HCT116 (cell line): Measurements from ENCODE around the gene MRTFB. TPM values are rescaled to one million over a fixed set of nuclear protein-coding genes. Genes with fewer than 3 reads are reported as not detected.

ENCODE experiments used
- ATAC-seq: fragments of 200-7000 bp; cut with Tn5 transposase; 2 replicates; pipeline ENCODE4 v1.9.1; 2020; ENCODE audit warnings: mild to moderate bottlenecking, moderate library complexity
- BruUV-seq: library from RNA; stranded (reverse); fragments of 400-500 nt; replicated peaks from 2 replicates; lab custom pipeline; 2021; lab: Mats Ljungman, UMichigan
- CTCF ChIA-PET: fragments of 300-600 bp; sonication (Branson Sonifier 250); formaldehyde crosslinking; loops from one replicate; lab custom pipeline; 2021; ENCODE audit warnings: antibody characterized with exemption; lab: Charles Lee
- POLR2A ChIA-PET: fragments of 300-600, 350-600 bp; sonication (Branson Sonifier 250); formaldehyde crosslinking; loops from one replicate; lab custom pipeline; 2021; ENCODE audit warnings: antibody characterized with exemption; lab: Charles Lee
- RAD21 ChIA-PET, 2 experiments: fragments of 300-600 bp; sonication (Branson Sonifier 250); formaldehyde crosslinking; loops; one replicate each; lab custom pipeline; 2023; ENCODE audit warnings: low total read pairs in 2 of 2; ENCODE audit not compliant: uncharacterized antibody in 2 of 2, unreplicated experiment in 2 of 2, low non-redundant PET in 1 of 2; lab: Charles Lee
- DNase-seq: peaks from one replicate; pipeline ENCODE4 v3.0.0-alpha.2; 2010; ENCODE audit warnings: low read depth, low spot score
- H2AFZ ChIP-seq: fragments of 200-600 bp; shearing (Covaris generic), sonication (generic); 2 replicates; pipeline ENCODE4 v1.6.1; 2017; ENCODE audit warnings: low read depth, mixed run types, mixed read lengths, antibody characterized with exemption, low read length; ENCODE audit not compliant: poor library complexity, severe bottlenecking
- H3K27ac ChIP-seq: 2 replicates; pipeline ENCODE4 v1.5.1; 2012; ENCODE audit warnings: low read depth, low read length
- H3K27me3 ChIP-seq: fragments of 200-600 bp; sonication (generic); 2 replicates; pipeline ENCODE4 v1.6.1; 2016; ENCODE audit warnings: mixed run types, low read length, mixed read lengths; ENCODE audit not compliant: insufficient read depth
- H3K36me3 ChIP-seq, 2 experiments: fragments of 200-500 bp in 1 of 2; fragments of 200-600 bp in 1 of 2; sonication (Bioruptor generic) in 1 of 2; sonication (generic) in 1 of 2; 2 replicates each; pipeline versions ENCODE4 v1.5.1 to v1.6.1; 2014 to 2016; ENCODE audit warnings: low read length in 2 of 2, inconsistent platforms in 1 of 2, mixed read lengths in 1 of 2, mixed run types in 1 of 2; ENCODE audit not compliant: insufficient read depth in 2 of 2, control insufficient read depth in 1 of 2
- H3K4me1 ChIP-seq, 2 experiments: fragments of 200-600 bp in 1 of 2; sonication (generic) in 1 of 2; 2 replicates each; pipeline versions ENCODE4 v1.5.1 to v1.6.1; 2012 to 2017; ENCODE audit warnings: low read length in 2 of 2, inconsistent platforms in 1 of 2, mild to moderate bottlenecking in 1 of 2, mixed read lengths in 1 of 2, mixed run types in 1 of 2, moderate library complexity in 1 of 2; ENCODE audit not compliant: insufficient read depth in 2 of 2, control insufficient read depth in 1 of 2
- H3K4me2 ChIP-seq: fragments of 200-600 bp; sonication (generic); 2 replicates; pipeline ENCODE4 v1.6.1; 2017; ENCODE audit warnings: mixed run types, low read length, mixed read lengths
- H3K4me3 ChIP-seq, 2 experiments: fragments of 200-600 bp in 1 of 2; sonication (generic) in 1 of 2; replicated peaks in 1 of 2; 2 replicates each; pipeline ENCODE4 v1.5.1; 2011 to 2016; ENCODE audit warnings: low read length in 2 of 2, control low read depth in 1 of 2, low read depth in 1 of 2, mild to moderate bottlenecking in 1 of 2, mixed read lengths in 1 of 2, mixed run types in 1 of 2
- H3K79me2 ChIP-seq: fragments of 200-600 bp; sonication (generic); 2 replicates; pipeline ENCODE4 v1.6.1; 2017; ENCODE audit warnings: mild to moderate bottlenecking, mixed run types, low read length, moderate library complexity, mixed read lengths; ENCODE audit not compliant: insufficient read depth
- H3K9ac ChIP-seq: fragments of 200-600 bp; sonication (generic); 2 replicates; pipeline ENCODE4 v1.6.1; 2016; ENCODE audit warnings: low read length, mixed read lengths
- H3K9me2 ChIP-seq: fragments of 200-600 bp; sonication (generic), shearing (Covaris generic); 2 replicates; pipeline ENCODE4 v1.6.1; 2017; ENCODE audit warnings: mixed run types, mild to moderate bottlenecking, moderate library complexity; ENCODE audit not compliant: insufficient read depth
- H3K9me3 ChIP-seq, 2 experiments: fragments of 200-500 bp in 1 of 2; fragments of 200-600 bp in 1 of 2; sonication (Bioruptor generic) in 1 of 2; sonication (generic) in 1 of 2; 2 replicates each; pipeline ENCODE4 v1.6.1; 2014 to 2017; ENCODE audit warnings: low read length in 2 of 2, mixed read lengths in 2 of 2, inconsistent platforms in 1 of 2, low read depth in 1 of 2, mild to moderate bottlenecking in 1 of 2, mixed run types in 1 of 2, moderate library complexity in 1 of 2; ENCODE audit not compliant: control insufficient read depth in 1 of 2, insufficient read depth in 1 of 2
- H4K20me1 ChIP-seq: fragments of 200-600 bp; sonication (generic), shearing (Covaris generic); 2 replicates; pipeline ENCODE4 v1.6.1; 2017; ENCODE audit warnings: mixed run types, mild to moderate bottlenecking, moderate library complexity; ENCODE audit not compliant: insufficient read depth
- ATF3 ChIP-seq: IDR thresholded peaks from 2 replicates; pipeline ENCODE4 v1.6.1; 2012
- EGR1 ChIP-seq: IDR thresholded peaks from 2 replicates; pipeline ENCODE4 v1.6.1; 2012; ENCODE audit warnings: low read depth
- ELF1 ChIP-seq: IDR thresholded peaks from 2 replicates; pipeline ENCODE4 v1.6.1; 2012; ENCODE audit warnings: low read depth, borderline replicate concordance
- SIN3A ChIP-seq: IDR thresholded peaks from 2 replicates; pipeline ENCODE4 v1.6.1; 2012; ENCODE audit warnings: low read depth
- ZFX ChIP-seq: fragments of 450-650 bp; IDR thresholded peaks from 2 replicates; pipeline ENCODE4 v1.6.1; 2017
- ZNF274 ChIP-seq: fragments of 200-500 bp; sonication (Bioruptor generic); IDR thresholded peaks from 2 replicates; pipeline ENCODE4 v1.6.1; 2014; ENCODE audit warnings: mild to moderate bottlenecking, low read depth, low read length, inconsistent platforms
- intact Hi-C: fragments of 100-400 bp; cut with micrococcal nuclease; formaldehyde crosslinking; loops from 2 replicates; pipeline ENCODE4 v1.10.0; 2022
- total RNA-seq: library from RNA; stranded (reverse); gene quantifications from one replicate; pipeline ENCODE4 v1.2.1, GENCODE V29; 2021; ENCODE audit not compliant: unreplicated experiment

The MRTFB gene
- total RNA-seq, 1 experiment from 2014 or later, result 39.0 TPM

- no peaks in the 10 kb centered on the region for H3K9me3 ChIP-seq
- no peaks in the 10 kb centered on the region for H3K9me2 ChIP-seq
- no peaks in the 10 kb centered on the region for H3K79me2 ChIP-seq
- no peak for ATAC-seq
- ChIA-PET RAD21 (no interaction called here), CTCF (interaction anchor here (1.2 kb wide), 1 partner anchor 41 kb away, joined by 3 read pairs; no protein-coding TSS in a partner anchor), POLR2A (no interaction called here)
- no peaks in the 10 kb centered on the region for H3K27me3 ChIP-seq
- no peak overlapping the region for H3K27ac ChIP-seq
- intact Hi-C loops, result no loop called here
- TF ChIP-seq EGR1 (no peak), SIN3A (no peak), ZNF274 (no peak)
- no peak overlapping the region for H3K4me2 ChIP-seq
- no peaks in the 10 kb centered on the region for H4K20me1 ChIP-seq
- DNase-seq, result no peak
- no peaks in the 10 kb centered on the region for H3K36me3 ChIP-seq
- BruUV-seq, result no TSS peak
- no peak overlapping the region for H3K9ac ChIP-seq
- no peak overlapping the region for H3K4me3 ChIP-seq
- H2AFZ ChIP-seq, result no peak overlapping the region
- H3K4me1 ChIP-seq, result no peaks in the 10 kb centered on the region
Observed at GRCh38 chr16:14187517-14188338, 116.6 kb downstream of the MRTFB start.

GRCh38 chr16:14193316-14193871 lies 122.3 kb downstream of the MRTFB start:
- ChIA-PET RAD21 (no interaction called here), POLR2A (no interaction called here), CTCF (no interaction called here)
- no peak for DNase-seq
- Histone ChIP-seq H2AFZ (no peak overlapping the region), H3K9ac (no peak overlapping the region), H3K4me2 (no peak overlapping the region), H3K79me2 (no peaks in the 10 kb centered on the region), H3K9me3 (no peaks in the 10 kb centered on the region), H3K36me3 (no peaks in the 10 kb centered on the region), H3K9me2 (no peaks in the 10 kb centered on the region), H3K27ac (no peak overlapping the region), H3K27me3 (no peaks in the 10 kb centered on the region), H3K4me1 (no peaks in the 10 kb centered on the region), H4K20me1 (no peaks in the 10 kb centered on the region), H3K4me3 (no peak overlapping the region)
- TF ChIP-seq ZFX (no peak), ELF1 (no peak), SIN3A (no peak), ATF3 (no peak)
- ATAC-seq, result no peak
- intact Hi-C loops, result no loop called here
- no TSS peak for BruUV-seq
